IPS DF 6.9 (cell line): Measurements from ENCODE around the gene ZNF423.

ENCODE experiments used
- DNase-seq: peaks from one replicate; pipeline ENCODE4 v3.0.0-alpha.2; 2013; ENCODE audit warnings: low read depth, low spot score
- H3K27ac ChIP-seq: one replicate; pipeline ENCODE4 v1.5.1; 2013; ENCODE audit warnings: low read length, control low read depth
- H3K27me3 ChIP-seq: 2 replicates; pipeline ENCODE4 v1.6.1; 2013; ENCODE audit warnings: mild to moderate bottlenecking, low read length; ENCODE audit not compliant: control insufficient read depth, insufficient read depth
- H3K36me3 ChIP-seq: 2 replicates; pipeline ENCODE4 v1.6.1; 2013; ENCODE audit warnings: low read length; ENCODE audit not compliant: control insufficient read depth, insufficient read depth
- H3K4me1 ChIP-seq: 2 replicates; pipeline ENCODE4 v1.6.1; 2013; ENCODE audit warnings: low read length; ENCODE audit not compliant: control insufficient read depth, insufficient read depth
- H3K4me3 ChIP-seq: 2 replicates; pipeline ENCODE4 v1.5.1; 2013; ENCODE audit warnings: mild to moderate bottlenecking, low read length
- H3K9me3 ChIP-seq: 2 replicates; pipeline ENCODE4 v1.6.1; 2013; ENCODE audit warnings: low read length, inconsistent platforms; ENCODE audit not compliant: control insufficient read depth, insufficient read depth
- WGBS: extraction: QIAGEN DNeasy Blood & Tissue Kit; methylation state at CpG from one replicate; pipeline ENCODE4 v1.1.7; 2013; ENCODE audit warnings: mixed read lengths, missing lambda C conversion rate; ENCODE audit not compliant: insufficient read length, insufficient coverage; 5-methylcytosine and 5-hydroxymethylcytosine counted together

ZNF423 gene

GRCh38 chr16:49825041-49825440 lies 30.9 kb downstream of the ZNF423 start:
- H3K4me3 ChIP-seq, result no peak overlapping the region
- H3K27me3 ChIP-seq, result no peaks in the 10 kb centered on the region
- H3K27ac ChIP-seq, result no peak overlapping the region
- no CpG with 5 or more reads among the region's 1 CpG for WGBS
- no peaks in the 10 kb centered on the region for H3K36me3 ChIP-seq
- H3K4me1 ChIP-seq, result peaks cover 7% of the 10 kb centered on the region; the same call in 1 of the 2 replicates
- no peak for DNase-seq
- no peaks in the 10 kb centered on the region for H3K9me3 ChIP-seq

- no peaks in the 10 kb centered on the region for H3K9me3 ChIP-seq
- H3K36me3 ChIP-seq, result no peaks in the 10 kb centered on the region
- peaks cover 7% of the 10 kb centered on the region; the same call in 1 of the 2 replicates for H3K4me1 ChIP-seq
- no peak for DNase-seq
- H3K27me3 ChIP-seq, result no peaks in the 10 kb centered on the region
- no peak overlapping the region for H3K27ac ChIP-seq
- H3K4me3 ChIP-seq, result no peak overlapping the region
- no CpG with 5 or more reads among the region's 9 CpGs for WGBS
These were observed 31.3 kb downstream of the ZNF423 start for GRCh38 chr16:49824593-49824992.

- WGBS, result no CpG with 5 or more reads among the region's 8 CpGs
- no peak overlapping the region for H3K27ac ChIP-seq
- H3K27me3 ChIP-seq, result no peaks in the 10 kb centered on the region
These were observed 33.1 kb downstream of the ZNF423 start for GRCh38 chr16:49822649-49823370.

GRCh38 chr16:49821614-49822282 lies 34.2 kb downstream of the ZNF423 start:
- Histone ChIP-seq H3K9me3 (no peaks in the 10 kb centered on the region), H3K27ac (no peak overlapping the region), H3K4me3 (no peak overlapping the region), H3K36me3 (no peaks in the 10 kb centered on the region), H3K27me3 (no peaks in the 10 kb centered on the region), H3K4me1 (peaks cover 5% of the 10 kb centered on the region; the same call in 1 of the 2 replicates)
- no peak for DNase-seq
- no CpG with 5 or more reads among the region's 13 CpGs for WGBS

More at GRCh38 chr16:49822649-49823370, 33.1 kb downstream of the ZNF423 start:
- Histone ChIP-seq H3K4me3 (no peak overlapping the region), H3K4me1 (peaks cover 5% of the 10 kb centered on the region; the same call in 1 of the 2 replicates), H3K36me3 (no peaks in the 10 kb centered on the region), H3K9me3 (no peaks in the 10 kb centered on the region)
- no peak for DNase-seq

GRCh38 chr16:49821156-49821555 lies 34.8 kb downstream of the ZNF423 start:
- Histone ChIP-seq H3K27me3 (no peaks in the 10 kb centered on the region), H3K36me3 (no peaks in the 10 kb centered on the region), H3K4me1 (peaks cover 5% of the 10 kb centered on the region; the same call in 1 of the 2 replicates), H3K9me3 (no peaks in the 10 kb centered on the region), H3K4me3 (no peak overlapping the region), H3K27ac (no peak overlapping the region)
- DNase-seq, result no peak
- no CpG with 5 or more reads among the region's 9 CpGs for WGBS

GRCh38 chr16:49817754-49818507 lies 38.0 kb downstream of the ZNF423 start:
- Histone ChIP-seq H3K4me1 (no peaks in the 10 kb centered on the region; the same call in 1 of the 2 replicates), H3K9me3 (no peaks in the 10 kb centered on the region), H3K36me3 (no peaks in the 10 kb centered on the region), H3K27ac (no peak overlapping the region), H3K4me3 (no peak overlapping the region), H3K27me3 (no peaks in the 10 kb centered on the region)
- no CpG with 5 or more reads among the region's 13 CpGs for WGBS
- no peak for DNase-seq

- WGBS, result no CpG with 5 or more reads among the region's 8 CpGs
These were observed 39.0 kb downstream of the ZNF423 start for GRCh38 chr16:49816875-49817274.

GRCh38 chr16:49811644-49812334 lies 44.1 kb downstream of the ZNF423 start:
- Histone ChIP-seq H3K27ac (no peak overlapping the region), H3K9me3 (no peaks in the 10 kb centered on the region), H3K27me3 (no peaks in the 10 kb centered on the region), H3K4me1 (no peaks in the 10 kb centered on the region; the same call in 1 of the 2 replicates), H3K4me3 (no peak overlapping the region), H3K36me3 (0 out of 2 replicates have a peak, but pooled peaks cover 2% of the 10 kb centered on the region)
- no peak for DNase-seq
- WGBS, result no CpG with 5 or more reads among the region's 13 CpGs

More at GRCh38 chr16:49816875-49817274, 39.0 kb downstream of the ZNF423 start:
- Histone ChIP-seq H3K4me3 (no peak overlapping the region), H3K36me3 (no peaks in the 10 kb centered on the region), H3K27me3 (no peaks in the 10 kb centered on the region), H3K27ac (no peak overlapping the region), H3K9me3 (no peaks in the 10 kb centered on the region), H3K4me1 (no peaks in the 10 kb centered on the region; the same call in 1 of the 2 replicates)
- no peak for DNase-seq

- Histone ChIP-seq H3K9me3 (no peaks in the 10 kb centered on the region), H3K4me1 (no peaks in the 10 kb centered on the region; the same call in 1 of the 2 replicates), H3K27me3 (no peaks in the 10 kb centered on the region), H3K27ac (no peak overlapping the region), H3K36me3 (0 out of 2 replicates have a peak, but pooled peaks cover 2% of the 10 kb centered on the region), H3K4me3 (no peak overlapping the region)
- DNase-seq, result no peak
- WGBS, result no CpG with 5 or more reads among the region's 9 CpGs
These were observed 45.1 kb downstream of the ZNF423 start for GRCh38 chr16:49810831-49811230.

- H3K27ac ChIP-seq, result no peak overlapping the region
- WGBS, result no CpG with 5 or more reads among the region's 8 CpGs
- DNase-seq, result no peak
These were observed 46.4 kb downstream of the ZNF423 start for GRCh38 chr16:49809561-49809960.

More at GRCh38 chr16:49809561-49809960, 46.4 kb downstream of the ZNF423 start:
- Histone ChIP-seq H3K9me3 (no peaks in the 10 kb centered on the region), H3K27me3 (no peaks in the 10 kb centered on the region), H3K4me3 (no peak overlapping the region), H3K4me1 (no peaks in the 10 kb centered on the region), H3K36me3 (0 out of 2 replicates have a peak, but pooled peaks cover 2% of the 10 kb centered on the region)
